Peyer's patch (tissue), 4 donors: ENCODE results near the gene FAM174C.

Experiments
- CTCF ChIP-seq, 6 experiments: fragments of 450-650 bp in 4 of 6; fragments of 200-600 bp in 2 of 6; sonication (generic) in 1 of 6; IDR thresholded peaks; one replicate each; pipeline ENCODE4 v1.5.1; 2017 to 2019; ENCODE audit warnings: antibody characterized with exemption in 6 of 6, mild to moderate bottlenecking in 3 of 6, moderate library complexity in 1 of 6
- POLR2A ChIP-seq, 2 donors: fragments of 450-650 bp; IDR thresholded peaks; one replicate each; pipeline ENCODE4 v1.5.1; 2017; ENCODE audit warnings: antibody characterized with exemption in 2 of 2, mild to moderate bottlenecking in 2 of 2, moderate library complexity in 2 of 2

GRCh38 chr19:1296575-1297271 lies 21.4 kb downstream of the FAM174C start:
- TF ChIP-seq POLR2A (IDR thresholded peaks at IDR 0.05): no peak
- no peak for TF ChIP-seq CTCF (IDR thresholded peaks at IDR 0.05)
